Activated gamma-delta T cell (primary cell): Measurements from ENCODE around the gene SESN3.
"Not testable (repeated sequence)": the region's sequence is repeated elsewhere in the genome, so short reads cannot be mapped to it uniquely, and the experiment has no call there.

Source experiments
- DNase-seq: peaks from one replicate; lab custom pipeline; 2025; lab: John Stamatoyannopoulos, UW

Gene SESN3

GRCh38 chr11:95219599-95219998 is 11.4 kb downstream of the SESN3 start:
- DNase-seq: no peak

GRCh38 chr11:95218149-95218548 is 12.9 kb downstream of the SESN3 start:
- no peak for DNase-seq

- DNase-seq: no peak
These were observed 18.4 kb downstream of the SESN3 start for GRCh38 chr11:95212609-95213008.

DNA sequence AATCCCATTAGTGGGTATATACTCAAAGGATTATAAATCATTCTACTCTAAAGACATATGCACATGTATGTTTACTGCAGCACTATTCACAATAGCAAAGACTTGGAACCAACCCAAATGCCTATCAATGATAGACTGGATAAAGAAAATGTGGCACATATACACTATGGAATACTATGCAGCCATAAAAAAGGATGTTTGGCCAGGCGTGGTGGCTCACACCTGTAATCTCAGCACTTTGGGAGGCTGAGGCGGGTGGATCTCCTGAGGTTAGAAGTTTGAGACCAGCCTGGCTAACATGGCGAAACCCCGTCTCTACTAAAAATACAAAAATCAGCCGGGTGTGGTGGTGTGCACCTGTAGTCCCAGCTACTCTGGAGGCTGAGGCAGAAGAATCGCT is 21.5 kb downstream of the SESN3 start:
- DNase-seq: not testable (repeated sequence)

DNA sequence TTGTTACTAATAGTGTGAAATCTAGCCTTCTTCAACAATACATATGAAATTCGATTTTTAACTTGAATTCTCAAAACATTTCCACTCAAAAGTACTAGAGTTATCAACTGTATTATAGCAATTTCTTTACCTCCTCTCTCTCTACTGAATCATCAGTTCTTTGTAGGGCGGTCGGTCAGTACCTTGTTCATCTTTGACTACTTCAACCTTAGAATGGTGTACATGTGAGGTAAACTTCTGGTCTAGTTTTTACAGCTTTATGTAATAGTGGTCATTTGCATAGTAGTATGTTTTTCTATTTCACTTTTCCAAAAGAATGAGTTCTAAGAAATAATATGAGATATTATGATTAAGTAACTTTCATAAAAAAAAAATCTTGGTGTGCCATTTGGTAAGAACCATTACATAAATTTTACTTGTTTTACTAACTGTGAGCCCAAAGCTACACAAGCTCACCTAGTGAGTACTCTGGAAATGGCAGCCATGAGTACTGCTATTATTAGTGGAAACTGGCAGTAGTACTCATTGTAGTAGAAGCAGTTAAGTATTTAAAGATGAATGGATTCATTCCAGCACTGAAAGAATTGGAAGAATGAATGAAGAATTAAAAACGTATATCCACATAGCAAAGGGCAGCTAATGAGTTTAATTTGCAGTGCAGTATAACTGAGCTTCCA is 30.1 kb downstream of the SESN3 start:
- DNase-seq: no peak

DNA sequence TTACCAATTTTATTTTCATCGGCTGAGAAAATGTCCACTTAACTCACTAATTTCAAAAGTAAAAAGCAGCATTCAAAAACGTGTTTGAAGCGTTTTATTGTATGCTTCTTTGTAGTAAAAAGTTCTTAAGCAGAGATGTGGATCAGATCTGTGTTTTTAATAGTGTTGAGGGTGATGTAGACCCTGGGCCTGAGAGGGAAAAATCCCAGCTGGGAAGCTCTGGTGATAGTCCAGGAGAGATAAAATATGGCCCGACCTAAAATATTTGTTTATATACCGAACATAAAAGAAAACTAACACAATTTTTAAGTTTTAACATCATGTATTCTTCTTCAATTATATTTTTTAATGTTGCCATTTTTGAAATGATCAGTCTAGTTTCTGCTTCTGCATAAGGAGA is 35.2 kb downstream of the SESN3 start:
- no peak for DNase-seq

DNA sequence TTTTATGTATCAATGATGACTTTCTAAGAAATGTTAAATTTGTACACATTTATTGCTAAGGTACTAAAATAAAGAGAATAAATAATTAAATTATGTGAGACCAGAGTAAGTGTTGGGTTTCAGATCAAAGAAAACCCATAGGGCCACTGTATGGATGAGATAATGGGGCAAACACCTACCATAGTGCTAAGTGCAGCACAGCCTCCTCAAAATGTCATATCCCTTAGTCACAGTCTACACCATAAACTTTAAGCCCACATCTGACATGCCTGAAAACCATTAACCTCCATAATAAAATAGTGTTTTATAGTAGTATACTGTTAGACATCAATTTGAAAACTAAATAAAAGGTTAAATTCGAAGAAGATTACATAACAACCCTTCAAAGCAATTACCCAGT is 37.5 kb downstream of the SESN3 start:
- no peak for DNase-seq

DNA sequence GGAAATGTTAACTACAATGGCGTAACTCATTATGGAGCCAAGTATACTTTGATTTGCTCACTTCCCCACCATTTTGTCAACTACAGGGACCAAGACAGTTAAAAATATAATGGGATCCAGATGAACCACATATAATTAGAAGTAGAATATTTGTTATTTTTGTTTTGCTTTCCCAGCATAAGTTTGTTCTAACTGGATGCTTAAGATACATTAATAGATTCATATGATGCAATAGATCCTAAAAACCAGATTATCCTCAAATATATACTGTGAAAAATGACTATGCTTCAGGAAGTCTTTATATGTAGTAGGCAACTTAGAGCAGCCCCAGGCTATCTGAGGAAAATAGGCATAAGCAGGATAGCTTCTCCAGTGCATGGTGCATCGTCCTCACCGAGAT is 38.3 kb downstream of the SESN3 start:
- DNase-seq: no peak

DNA sequence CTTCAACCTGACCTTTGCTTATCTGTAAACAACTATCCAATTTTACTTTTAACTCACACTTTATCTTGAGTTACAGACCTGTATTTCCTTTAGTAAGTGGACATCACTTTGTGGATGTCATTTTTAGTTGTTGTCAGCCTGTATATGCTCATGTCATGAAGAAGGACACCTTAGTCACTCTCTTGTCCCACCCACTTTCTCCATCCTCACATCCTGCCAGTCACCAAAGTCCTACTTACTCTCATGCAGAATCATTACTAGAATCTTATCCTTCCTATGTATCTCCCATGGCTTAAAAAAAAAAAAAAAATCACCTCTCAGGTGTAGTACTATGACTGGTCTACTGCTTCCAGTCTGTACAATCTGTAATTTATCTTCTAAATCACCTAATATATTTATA is 43.3 kb downstream of the SESN3 start:
- no peak for DNase-seq

DNA sequence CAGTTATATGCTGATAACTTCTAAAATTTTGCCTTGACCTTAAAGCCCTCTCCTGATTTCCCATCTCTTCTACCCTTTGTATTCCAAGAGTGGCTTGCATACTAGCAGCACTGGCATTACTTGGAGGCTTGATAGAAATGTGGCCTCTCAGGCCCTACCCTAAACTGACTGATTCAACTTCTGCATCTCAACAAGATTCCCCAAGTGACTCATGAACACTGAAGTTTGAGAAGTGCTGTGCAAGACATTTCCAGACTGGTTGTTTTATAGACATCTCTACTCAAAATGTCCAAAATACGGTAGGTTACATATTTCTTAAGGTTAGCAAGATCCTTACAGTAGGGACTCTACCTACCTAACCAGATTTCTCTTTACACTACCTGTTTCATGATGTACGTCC is 48.6 kb downstream of the SESN3 start:
- no peak for DNase-seq

- DNase-seq: no peak
These were observed 55.1 kb downstream of the SESN3 start for GRCh38 chr11:95175818-95176380.

DNA sequence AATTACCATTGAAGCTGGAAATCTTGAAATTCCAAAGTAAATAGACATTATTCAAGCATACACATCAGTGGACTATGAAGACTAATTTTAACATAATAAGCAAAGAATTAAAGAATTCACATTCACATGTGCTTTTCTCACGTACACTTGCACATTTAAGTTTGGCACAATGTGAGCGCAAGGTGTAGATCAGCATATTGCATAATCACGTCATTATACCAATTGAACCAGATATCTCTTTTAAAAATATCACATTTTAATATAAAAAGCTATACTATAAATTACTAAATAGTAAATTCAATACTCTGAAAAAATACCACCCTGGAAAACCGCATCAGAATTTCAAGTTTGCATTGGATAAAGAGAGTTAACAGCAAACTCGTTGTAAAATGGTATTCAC is 60.7 kb downstream of the SESN3 start:
- DNase-seq: no peak

DNA sequence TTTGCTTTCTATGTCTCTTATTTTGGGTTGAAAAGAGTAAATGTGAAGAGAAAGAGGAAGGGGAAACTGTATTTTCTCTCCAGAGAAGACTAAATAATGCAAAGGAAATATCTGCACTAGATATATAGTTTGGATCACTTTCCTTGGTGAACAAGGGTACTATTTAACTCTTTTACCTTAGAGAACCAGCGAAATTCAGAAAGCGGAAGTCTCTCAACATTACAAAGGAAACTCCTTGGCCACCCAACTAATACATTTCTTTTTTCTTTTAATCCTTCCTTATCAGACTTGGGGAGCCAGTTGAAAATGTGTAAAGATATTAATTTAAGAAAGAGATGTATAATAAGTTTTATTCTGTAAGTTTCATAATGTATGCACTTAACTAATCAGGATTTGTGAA is 64.2 kb downstream of the SESN3 start:
- no peak for DNase-seq

GRCh38 chr11:95165638-95166037 is 65.4 kb downstream of the SESN3 start:
- no peak for DNase-seq

DNA sequence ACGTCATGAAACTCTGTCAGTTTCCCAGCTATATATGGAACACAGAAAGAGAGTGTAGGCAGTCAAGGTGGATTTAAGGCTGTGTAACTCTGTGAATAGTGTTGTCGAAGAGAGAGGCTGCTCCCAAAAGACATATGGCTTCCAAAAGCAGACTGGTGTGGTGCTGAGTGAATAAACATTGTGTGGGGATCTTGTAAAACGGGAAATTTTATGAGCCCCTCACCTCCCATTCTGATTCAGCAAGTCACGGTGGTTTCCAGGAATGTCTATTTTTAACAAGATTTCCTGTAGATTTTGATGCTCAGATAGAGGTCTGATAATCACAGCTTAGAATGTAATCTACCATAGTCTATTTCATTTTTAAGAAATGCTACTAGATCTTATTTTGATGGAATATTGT is 67.9 kb downstream of the SESN3 start:
- no peak for DNase-seq

DNA sequence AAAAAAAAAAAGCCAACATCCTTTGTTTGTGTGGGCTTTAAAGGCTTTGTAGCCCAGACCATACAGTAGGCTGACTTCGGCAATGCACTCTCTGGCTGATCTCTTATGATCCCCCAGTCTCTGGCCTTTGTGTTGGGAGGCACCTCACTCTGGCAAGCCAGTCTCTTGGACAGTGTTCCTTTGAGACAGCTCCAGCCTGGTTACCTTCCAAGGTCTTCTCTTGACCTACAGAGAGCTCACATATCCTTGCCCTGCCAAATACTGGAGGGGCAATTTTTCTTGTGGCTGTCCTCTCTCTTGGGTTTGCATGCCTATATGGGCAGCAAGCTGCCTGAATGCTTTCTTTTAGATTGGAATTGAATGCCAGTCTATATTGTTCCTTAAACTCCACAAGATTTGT is 69.8 kb downstream of the SESN3 start:
- DNase-seq: no peak

GRCh38 chr11:95157824-95158223 is 73.2 kb downstream of the SESN3 start:
- DNase-seq: no peak

GRCh38 chr11:95156916-95157541 is 74.0 kb downstream of the SESN3 start:
- DNase-seq: no peak

GRCh38 chr11:95156133-95156721 is 74.8 kb downstream of the SESN3 start:
- no peak for DNase-seq

- DNase-seq: no peak
These were observed 75.6 kb downstream of the SESN3 start for GRCh38 chr11:95155385-95155784.

DNA sequence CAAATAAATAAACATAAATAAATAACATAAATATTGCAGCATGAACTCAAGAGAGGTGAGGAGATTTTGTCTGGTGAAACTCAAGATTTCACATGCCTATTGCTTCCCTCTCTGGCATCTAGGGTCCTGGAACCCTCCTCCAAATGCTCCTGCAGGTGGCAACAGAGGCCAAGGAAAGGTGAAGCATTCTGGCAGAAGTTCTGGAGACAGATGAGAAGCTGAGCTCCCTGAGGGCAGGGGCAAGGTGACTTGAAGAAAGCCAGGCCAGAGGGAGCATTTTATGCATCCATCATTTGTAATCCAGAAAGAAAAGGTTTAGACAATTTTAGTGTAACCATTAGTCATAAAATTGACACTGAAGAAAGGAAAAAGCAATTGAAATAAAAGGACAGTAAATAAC is 76.5 kb downstream of the SESN3 start:
- no peak for DNase-seq

DNA sequence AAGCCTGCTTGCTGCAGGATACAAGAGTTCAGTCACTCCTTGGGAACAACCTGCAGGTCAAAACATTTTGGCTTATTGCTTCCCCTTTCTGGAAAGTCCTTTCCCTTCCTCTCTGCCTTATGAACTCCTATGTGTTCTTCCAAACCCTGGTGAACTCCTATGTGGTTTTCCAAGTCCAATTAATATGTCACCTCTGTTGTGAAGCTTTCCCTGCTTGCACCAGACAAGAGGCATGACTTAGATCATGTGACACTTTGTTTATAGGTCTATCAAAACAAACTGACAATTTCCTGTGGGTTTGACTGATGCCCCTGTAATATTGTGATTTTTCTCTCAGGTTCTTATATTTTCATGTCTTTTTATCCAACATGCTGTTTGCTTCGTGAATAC is 77.2 kb downstream of the SESN3 start:
- no peak for DNase-seq
